Ureter (tissue), 1 donor: ENCODE measurements around the gene C19orf25. TPM values are rescaled to one million over a fixed set of nuclear protein-coding genes. Genes with fewer than 3 reads are reported as not detected.
A peak's percentile ranks its signal among the peaks of the same experiment; 100 is the strongest.
"Not testable (repeated sequence)": the region's sequence is repeated elsewhere in the genome, so short reads cannot be mapped to it uniquely, and the experiment has no call there.

ENCODE experiments used
- DNase-seq: peaks from one replicate; pipeline ENCODE4 v3.0.0-alpha.2; 2020; ENCODE audit warnings: low spot score
- total RNA-seq: library from RNA; stranded (reverse); gene quantifications from one replicate; pipeline ENCODE4 v1.2.4, GENCODE V29; 2023
- donor health status: DM: yes; HTN: yes; CAD: no.

Gene C19orf25
- total RNA-seq, 1 donor from 2014 or later, result 23.9 TPM

GRCh38 chr19:1512671-1513498, 33.9 kb upstream of the C19orf25 start, which contains the start of gene ADAMTSL5:
ADAMTSL5 (minus strand) TSS chr19:1513019; CDS start chr19:1510943, 2,076 bp downstream.
- DNase-seq, result no peak

- DNase-seq, result no peak
These were observed 32.6 kb upstream of the C19orf25 start for GRCh38 chr19:1511318-1512317.

GRCh38 chr19:1510807-1511206, 31.8 kb upstream of the C19orf25 start:
- DNase-seq, result no peak

- DNase-seq, result no peak
These were observed 31.4 kb upstream of the C19orf25 start for GRCh38 chr19:1510442-1510806.

GRCh38 chr19:1509602-1510441, 30.8 kb upstream of the C19orf25 start:
- no peak for DNase-seq

GRCh38 chr19:1508507-1508856, 29.5 kb upstream of the C19orf25 start:
- DNase-seq, result no peak

GRCh38 chr19:1507763-1508506, 28.9 kb upstream of the C19orf25 start:
- peak; percentile 96 for DNase-seq

- DNase-seq, result no peak
These were observed 28.2 kb upstream of the C19orf25 start for GRCh38 chr19:1507192-1507660.

GRCh38 chr19:1505991-1506881, 27.2 kb upstream of the C19orf25 start:
- no peak for DNase-seq

- DNase-seq, result no peak
These were observed 26.0 kb upstream of the C19orf25 start for GRCh38 chr19:1505012-1505411.

GRCh38 chr19:1503925-1504773, 25.1 kb upstream of the C19orf25 start:
- DNase-seq, result no peak

GRCh38 chr19:1503089-1503924, 24.3 kb upstream of the C19orf25 start:
- DNase-seq, result no peak

GRCh38 chr19:1502433-1503088, 23.5 kb upstream of the C19orf25 start:
- DNase-seq, result no peak

GRCh38 chr19:1501200-1501595, 22.2 kb upstream of the C19orf25 start:
- DNase-seq, result no peak

- not testable (repeated sequence) for DNase-seq
These were observed 20.2 kb upstream of the C19orf25 start for GRCh38 chr19:1499231-1499630.

GRCh38 chr19:1497578-1498235, 18.7 kb upstream of the C19orf25 start:
- no peak for DNase-seq
